Natural killer cell treated with Interleukin-12 subunit alpha and Interleukin-12 subunit beta and Interleukin-15 and Interleukin-18, amount 100 ng/mL, for 72 hours (primary cell): ENCODE measurements around the gene FRS2. TPM values are rescaled to one million over a fixed set of nuclear protein-coding genes. Genes with fewer than 3 reads are reported as not detected.

Experiments
- ATAC-seq, 2 donors: fragments of 150-1000 bp; cut with Tn5 transposase in 1 of 2; sonication (Bioruptor Pico), chemical (Tn5 transposase) in 1 of 2; 2 replicates each; pipeline ENCODE4 v1.10.0; 2021
- DNase-seq: peaks from one replicate; pipeline ENCODE4 v3.0.0; 2022; ENCODE audit warnings: low spot score
- H3K27ac Mint-ChIP-seq, 2 donors: 1 replicate in 1 of 2; 2 replicates in 1 of 2; pipeline ENCODE4 v1.8.0; 2022; ENCODE audit warnings: mixed read lengths in 2 of 2, mild to moderate bottlenecking in 1 of 2, moderate library complexity in 1 of 2
- H3K27me3 Mint-ChIP-seq, 2 donors: 1 replicate in 1 of 2; 2 replicates in 1 of 2; pipeline ENCODE4 v1.8.0; 2022; ENCODE audit warnings: mixed read lengths in 2 of 2
- H3K36me3 Mint-ChIP-seq: one replicate; pipeline ENCODE4 v1.8.0; 2022; ENCODE audit warnings: mixed read lengths
- H3K4me1 Mint-ChIP-seq, 2 donors: 1 replicate in 1 of 2; 2 replicates in 1 of 2; pipeline ENCODE4 v1.8.0; 2022; ENCODE audit warnings: low read depth in 2 of 2, mixed read lengths in 2 of 2, mild to moderate bottlenecking in 1 of 2
- H3K4me3 Mint-ChIP-seq: one replicate; pipeline ENCODE4 v1.8.0; 2022; ENCODE audit warnings: mixed read lengths
- H3K9me3 Mint-ChIP-seq: 2 replicates; pipeline ENCODE4 v1.8.0; 2022; ENCODE audit warnings: mixed read lengths
- total RNA-seq, 2 donors: library from RNA; stranded (reverse); gene quantifications; one replicate each; pipeline ENCODE4 v1.2.3, GENCODE V29; 2022

FRS2 gene
- total RNA-seq, 2 donors from 2014 or later: 15.2 to 17.6 TPM

DNA sequence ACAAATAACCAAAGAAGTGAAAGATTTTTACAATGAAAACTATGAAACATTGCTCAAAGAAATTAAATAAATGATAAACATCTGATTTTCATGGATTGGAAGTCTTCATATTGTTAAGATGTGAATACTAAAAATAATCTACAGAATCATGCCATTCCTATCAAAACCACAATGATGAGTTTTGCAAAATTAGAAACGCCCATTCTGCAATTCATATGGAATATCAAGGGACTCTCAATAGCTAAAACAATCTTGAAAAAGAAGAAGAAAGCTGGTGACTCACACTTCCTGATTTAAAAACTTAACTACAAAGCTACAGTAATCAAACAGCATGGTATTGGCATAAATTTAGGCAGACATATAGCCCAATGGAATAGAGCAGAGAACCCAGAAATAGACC is 74.9 kb downstream of the FRS2 start:
- Mint-ChIP-seq H3K4me1 (peaks cover 3 to 13% of the 10 kb centered on the region in 2 donors), H3K27ac (no peak overlapping the region), H3K27me3 (no peaks in the 10 kb centered on the region), H3K36me3 (peaks cover 13% of the 10 kb centered on the region), H3K4me3 (no peak overlapping the region), H3K9me3 (peaks cover 5% of the 10 kb centered on the region)
- DNase-seq (no peak), ATAC-seq (no peak)

DNA sequence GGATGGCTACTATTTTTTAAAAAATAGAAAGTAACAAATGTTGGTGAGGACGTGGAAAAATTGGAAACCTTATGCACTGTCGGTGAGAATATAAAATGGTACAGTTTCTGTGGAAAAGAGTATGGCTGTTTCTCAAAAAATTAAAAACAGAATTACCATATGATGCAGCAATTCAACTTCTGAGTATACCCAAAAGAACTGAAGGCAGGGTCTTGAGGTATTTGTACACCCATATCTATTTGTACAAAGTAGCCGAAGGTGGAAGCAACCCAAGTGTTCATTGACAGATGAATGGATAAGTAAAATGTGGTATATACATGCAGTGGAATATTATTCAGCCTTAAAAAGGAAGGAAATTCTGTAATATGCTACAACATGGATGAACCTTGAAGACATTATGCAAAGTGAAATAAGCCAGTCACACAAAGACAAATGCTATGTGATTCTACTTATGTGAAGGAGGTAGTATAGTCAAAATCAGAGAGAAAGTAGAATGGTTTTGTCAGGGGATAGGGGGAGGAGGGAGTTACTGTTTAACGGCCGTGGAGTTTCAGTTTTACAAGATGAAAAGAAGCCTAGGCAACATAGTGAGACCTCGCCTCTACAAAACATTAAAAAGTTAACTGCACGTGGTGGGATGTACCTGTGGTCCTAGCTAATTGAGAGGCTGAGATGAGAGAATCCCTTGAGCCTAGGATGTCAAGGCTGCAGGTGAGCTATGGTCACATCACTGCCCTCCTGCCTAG is 76.7 kb downstream of the FRS2 start:
- no peak overlapping the region for H3K27ac Mint-ChIP-seq
- peaks cover 13% of the 10 kb centered on the region for H3K36me3 Mint-ChIP-seq
- DNase-seq: no peak
- H3K4me3 Mint-ChIP-seq: no peak overlapping the region
- ATAC-seq: peak in 1 of 2 donors; percentile 84
- peaks cover 5% of the 10 kb centered on the region for H3K9me3 Mint-ChIP-seq
- no peaks in the 10 kb centered on the region for H3K27me3 Mint-ChIP-seq
- H3K4me1 Mint-ChIP-seq: peaks cover 0 to 13% of the 10 kb centered on the region in 2 donors

DNA sequence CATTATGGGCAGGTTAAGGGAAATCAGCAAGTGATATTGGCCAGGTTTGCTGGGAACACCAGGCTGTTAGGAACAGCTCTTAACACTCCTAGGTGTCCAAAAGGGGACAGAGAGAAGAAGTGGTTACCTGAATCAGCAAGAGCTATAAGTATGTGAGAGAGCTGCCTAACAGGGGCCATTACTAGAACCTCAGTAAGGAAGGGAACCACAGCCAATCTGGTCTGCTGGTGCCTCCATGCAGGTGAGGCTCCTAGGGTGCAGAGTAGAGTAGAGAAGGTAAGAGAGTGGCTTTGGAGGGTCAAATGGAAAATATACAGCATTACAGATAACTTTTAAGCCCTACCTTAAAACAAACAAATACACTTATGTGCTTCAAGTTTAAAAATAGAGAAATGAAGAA is 78.5 kb downstream of the FRS2 start:
- DNase-seq (no peak), ATAC-seq (no peak)
- Mint-ChIP-seq H3K27ac (no peak overlapping the region), H3K27me3 (no peaks in the 10 kb centered on the region), H3K9me3 (no peaks in the 10 kb centered on the region), H3K4me1 (peaks cover 0 to 8% of the 10 kb centered on the region in 2 donors), H3K36me3 (peaks cover 6% of the 10 kb centered on the region), H3K4me3 (no peak overlapping the region)

DNA sequence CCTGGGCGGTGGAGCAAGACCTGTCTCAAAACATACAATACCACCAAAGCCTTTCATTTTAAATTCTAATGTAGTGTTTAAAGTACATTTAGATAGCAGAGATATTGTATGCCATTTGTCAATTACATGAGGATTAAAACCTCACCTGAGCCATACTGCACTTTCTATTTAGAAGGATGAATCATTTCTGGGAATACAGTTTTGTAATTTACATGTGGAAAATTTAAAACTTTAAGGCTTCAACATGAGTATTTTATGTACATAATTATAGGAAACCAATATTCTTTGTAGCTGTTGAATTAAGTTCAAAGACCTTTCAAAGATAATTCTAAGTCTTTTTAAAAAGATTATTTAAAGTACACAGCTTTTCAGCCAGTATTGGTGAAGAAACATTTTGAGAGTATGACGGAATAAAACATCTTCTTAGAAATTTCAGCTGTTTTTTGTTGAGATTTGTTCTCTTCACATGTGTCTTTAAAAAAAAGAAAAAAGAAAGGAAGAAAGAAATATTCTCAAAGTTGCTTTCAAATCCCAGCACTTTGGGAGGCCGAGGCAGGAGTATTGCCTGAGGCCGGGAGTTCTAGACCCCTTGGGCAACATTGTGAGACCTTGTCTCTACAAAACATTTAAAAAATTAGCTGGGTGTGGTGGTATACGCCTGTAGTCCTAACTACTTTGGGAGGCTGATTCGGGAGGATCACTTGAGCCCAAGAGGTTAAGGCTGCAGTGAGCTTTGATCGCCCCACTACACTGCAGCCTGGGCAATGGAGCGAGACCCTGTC is 80.6 kb downstream of the FRS2 start:
- H3K4me1 Mint-ChIP-seq: peaks cover 0 to 8% of the 10 kb centered on the region in 2 donors
- no peaks in the 10 kb centered on the region for H3K9me3 Mint-ChIP-seq
- no peak overlapping the region for H3K27ac Mint-ChIP-seq
- H3K4me3 Mint-ChIP-seq: no peak overlapping the region
- no peaks in the 10 kb centered on the region for H3K27me3 Mint-ChIP-seq
- DNase-seq: no peak
- no peaks in the 10 kb centered on the region for H3K36me3 Mint-ChIP-seq
- no peak for ATAC-seq

DNA sequence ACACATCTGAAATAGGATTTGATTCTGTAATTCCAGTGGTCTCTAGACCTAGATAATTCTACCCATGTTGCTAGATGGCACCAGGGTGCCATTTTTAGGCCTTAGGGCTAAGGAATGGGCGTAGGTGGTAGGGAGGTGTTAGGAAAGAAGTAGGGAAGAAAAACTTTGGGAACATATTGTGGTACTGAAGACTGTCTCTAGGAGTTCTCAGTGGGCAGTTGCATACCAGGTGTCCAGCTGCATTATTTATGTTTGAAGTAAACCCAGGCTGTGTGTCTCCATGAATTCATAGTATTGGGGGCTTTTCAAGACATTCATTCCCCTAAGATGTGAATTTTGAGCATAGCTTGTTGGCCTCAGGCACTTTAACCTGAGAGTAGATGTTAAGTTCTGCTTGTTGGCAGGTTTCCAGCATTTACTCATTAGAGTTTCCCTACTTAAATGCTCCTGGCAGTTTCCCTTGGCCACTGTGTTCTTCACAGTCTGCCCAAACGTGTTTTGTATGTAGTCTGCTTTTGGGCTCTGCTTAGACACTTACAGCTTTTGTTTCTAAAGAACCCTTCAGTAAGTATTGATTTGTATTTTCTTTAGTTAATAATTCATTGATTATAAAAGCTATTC is 83.5 kb downstream of the FRS2 start:
- H3K4me3 Mint-ChIP-seq: no peak overlapping the region
- no peaks in the 10 kb centered on the region for H3K9me3 Mint-ChIP-seq
- H3K27ac Mint-ChIP-seq: no peak overlapping the region
- H3K36me3 Mint-ChIP-seq: no peaks in the 10 kb centered on the region
- H3K27me3 Mint-ChIP-seq: no peaks in the 10 kb centered on the region
- ATAC-seq: no peak
- H3K4me1 Mint-ChIP-seq: no peaks in the 10 kb centered on the region
- DNase-seq: no peak

DNA sequence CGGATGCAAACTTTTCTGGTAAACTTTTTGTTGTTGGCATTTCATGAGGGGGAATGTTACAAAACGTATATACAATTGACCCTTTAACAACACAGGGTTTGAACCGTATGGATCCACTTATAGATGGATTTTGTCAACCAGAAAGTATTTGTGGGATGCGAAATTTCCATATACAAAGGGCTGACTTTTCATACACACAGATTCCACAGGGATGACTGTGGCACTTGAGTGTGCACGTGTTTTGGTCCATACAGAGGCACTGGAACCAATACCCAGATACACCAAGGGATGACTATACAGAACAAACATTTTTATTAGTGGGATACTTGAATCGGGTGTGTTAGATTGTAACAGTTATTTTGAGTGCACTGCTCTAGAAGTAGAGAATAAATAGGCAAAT is 85.3 kb downstream of the FRS2 start:
- Mint-ChIP-seq H3K9me3 (no peaks in the 10 kb centered on the region), H3K4me1 (no peaks in the 10 kb centered on the region), H3K27ac (no peak overlapping the region), H3K27me3 (no peaks in the 10 kb centered on the region), H3K36me3 (no peaks in the 10 kb centered on the region), H3K4me3 (no peak overlapping the region)
- no peak for ATAC-seq
- no peak for DNase-seq

DNA sequence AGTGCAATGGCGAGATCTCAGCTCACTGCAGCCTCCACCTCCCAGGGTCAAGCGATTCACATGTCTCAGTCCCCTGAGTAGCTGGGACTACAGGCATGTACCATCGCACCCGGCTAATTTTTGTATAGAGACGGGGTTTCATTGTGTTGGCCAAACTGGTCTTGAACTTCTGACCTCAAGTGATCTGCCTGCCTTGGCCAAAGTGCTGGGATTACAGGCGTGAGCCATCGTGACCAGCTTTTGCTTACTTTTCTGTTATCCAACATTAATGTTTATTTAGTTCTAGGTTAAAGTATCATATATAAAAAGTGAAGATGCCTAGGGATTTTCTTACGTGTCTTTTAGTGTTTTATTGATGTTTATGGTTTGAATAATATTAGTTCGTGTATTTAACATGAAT is 86.2 kb downstream of the FRS2 start:
- Mint-ChIP-seq H3K4me3 (no peak overlapping the region), H3K36me3 (no peaks in the 10 kb centered on the region), H3K9me3 (no peaks in the 10 kb centered on the region), H3K4me1 (no peaks in the 10 kb centered on the region), H3K27me3 (no peaks in the 10 kb centered on the region), H3K27ac (no peak overlapping the region)
- DNase-seq (no peak), ATAC-seq (no peak)

DNA sequence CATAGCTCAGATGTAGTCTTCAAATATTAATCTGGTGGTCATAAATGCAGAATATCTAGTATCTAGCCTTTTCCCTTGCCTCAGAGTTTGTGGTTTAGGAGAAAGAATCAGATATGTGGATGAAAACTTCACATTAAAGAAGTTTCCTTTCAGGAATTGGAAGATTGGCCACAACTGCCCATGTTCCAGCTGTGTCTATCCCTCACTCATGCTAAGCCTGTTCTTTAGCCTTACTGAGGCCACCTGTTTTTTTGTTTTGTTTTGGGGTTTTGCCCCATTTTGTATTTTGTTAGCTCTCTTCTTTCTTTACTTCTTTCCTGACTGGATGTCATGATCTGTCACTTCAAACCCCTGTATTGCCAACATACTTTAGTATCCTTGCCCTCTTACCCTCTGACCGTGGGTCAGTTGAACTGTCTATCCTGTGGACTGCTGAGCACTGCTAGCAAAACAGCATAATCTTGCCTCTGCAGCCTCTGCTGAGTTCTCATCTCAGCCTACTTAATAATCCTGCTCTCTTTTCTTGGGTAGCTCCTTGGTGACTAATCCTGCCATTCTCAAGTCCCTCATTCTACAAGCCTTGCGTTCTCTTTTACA is 93.1 kb downstream of the FRS2 start:
- Mint-ChIP-seq H3K9me3 (no peaks in the 10 kb centered on the region), H3K27ac (no peak overlapping the region), H3K36me3 (no peaks in the 10 kb centered on the region), H3K27me3 (no peaks in the 10 kb centered on the region), H3K4me1 (peaks cover 0 to 3% of the 10 kb centered on the region in 2 donors), H3K4me3 (no peak overlapping the region)
- DNase-seq: no peak
- no peak for ATAC-seq

DNA sequence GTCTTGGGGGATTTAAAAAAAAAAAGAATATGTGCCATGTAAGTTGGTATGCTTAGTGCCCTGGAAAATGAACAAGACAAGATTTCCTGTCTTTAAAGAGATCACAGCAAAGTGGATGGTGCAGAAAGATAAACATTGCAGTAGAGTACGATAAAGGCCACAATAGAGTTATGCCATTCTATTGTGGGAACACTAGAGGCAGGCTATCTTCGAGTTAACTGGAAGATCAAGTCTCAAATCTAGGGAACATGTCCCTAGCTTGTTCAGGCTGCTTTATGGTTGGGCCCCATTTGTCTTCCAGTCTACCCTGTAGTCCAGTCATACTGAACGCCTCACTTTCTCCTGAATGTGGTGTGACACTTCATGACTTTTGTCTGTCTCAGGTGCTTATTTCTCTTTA is 96.4 kb downstream of the FRS2 start:
- no peaks in the 10 kb centered on the region for H3K27me3 Mint-ChIP-seq
- H3K36me3 Mint-ChIP-seq: peaks cover 7% of the 10 kb centered on the region
- H3K27ac Mint-ChIP-seq: no peak overlapping the region
- ATAC-seq (no peak), DNase-seq (no peak)
- no peak overlapping the region for H3K4me3 Mint-ChIP-seq
- no peaks in the 10 kb centered on the region for H3K9me3 Mint-ChIP-seq
- peaks cover 0 to 1% of the 10 kb centered on the region in 2 donors for H3K4me1 Mint-ChIP-seq

DNA sequence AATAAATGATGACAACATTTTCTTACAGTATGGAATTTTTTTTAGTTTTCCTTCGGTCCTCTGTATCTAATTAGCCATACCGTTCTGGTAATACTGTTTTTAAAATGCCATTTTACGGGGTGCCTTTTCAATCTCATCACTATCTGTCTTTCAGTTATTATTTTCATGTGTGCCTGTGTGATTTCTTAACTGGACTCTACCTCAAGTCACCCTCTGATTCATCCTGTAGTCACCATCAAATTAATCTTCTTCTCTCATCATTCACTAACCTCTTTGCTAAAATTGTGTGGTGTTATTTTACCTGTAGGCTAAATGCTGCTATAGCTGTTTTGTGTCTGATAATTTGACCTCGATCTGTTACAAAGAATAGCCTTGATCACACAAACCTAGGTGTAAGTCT is 99.0 kb downstream of the FRS2 start:
- peak overlapping the region in 1 of 2 donors; percentile 13 for H3K27ac Mint-ChIP-seq
- ATAC-seq: no peak
- no peak overlapping the region for H3K4me3 Mint-ChIP-seq
- DNase-seq: no peak
- H3K27me3 Mint-ChIP-seq: no peaks in the 10 kb centered on the region
- no peaks in the 10 kb centered on the region for H3K4me1 Mint-ChIP-seq
- H3K9me3 Mint-ChIP-seq: no peaks in the 10 kb centered on the region
- H3K36me3 Mint-ChIP-seq: peaks cover 12% of the 10 kb centered on the region

DNA sequence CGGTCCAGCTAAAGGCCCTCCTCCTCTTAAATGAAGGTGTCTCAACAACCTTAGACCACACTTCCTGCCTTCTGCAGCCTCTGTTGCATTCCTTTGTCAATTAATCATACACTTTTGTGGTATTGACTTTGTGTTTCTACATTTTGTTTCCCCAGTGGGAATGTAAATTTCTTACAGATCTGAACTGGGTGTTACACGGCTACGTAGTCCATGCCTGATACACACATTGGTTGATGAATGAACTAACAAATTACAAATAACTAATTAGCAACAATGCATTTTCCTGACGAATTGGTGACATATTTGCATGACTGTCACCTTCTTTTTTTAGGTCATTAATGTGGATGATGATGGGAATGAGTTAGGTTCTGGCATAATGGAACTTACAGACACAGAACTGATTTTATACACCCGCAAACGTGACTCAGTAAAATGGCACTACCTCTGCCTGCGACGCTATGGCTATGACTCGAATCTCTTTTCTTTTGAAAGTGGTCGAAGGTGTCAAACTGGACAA is 99.9 kb downstream of the FRS2 start:
- no peak overlapping the region for H3K4me3 Mint-ChIP-seq
- ATAC-seq: no peak
- H3K36me3 Mint-ChIP-seq: peaks cover 13% of the 10 kb centered on the region
- H3K27ac Mint-ChIP-seq: peak overlapping the region in 1 of 2 donors; percentile 13
- no peaks in the 10 kb centered on the region for H3K27me3 Mint-ChIP-seq
- H3K4me1 Mint-ChIP-seq: no peaks in the 10 kb centered on the region
- no peak for DNase-seq
- H3K9me3 Mint-ChIP-seq: no peaks in the 10 kb centered on the region

DNA sequence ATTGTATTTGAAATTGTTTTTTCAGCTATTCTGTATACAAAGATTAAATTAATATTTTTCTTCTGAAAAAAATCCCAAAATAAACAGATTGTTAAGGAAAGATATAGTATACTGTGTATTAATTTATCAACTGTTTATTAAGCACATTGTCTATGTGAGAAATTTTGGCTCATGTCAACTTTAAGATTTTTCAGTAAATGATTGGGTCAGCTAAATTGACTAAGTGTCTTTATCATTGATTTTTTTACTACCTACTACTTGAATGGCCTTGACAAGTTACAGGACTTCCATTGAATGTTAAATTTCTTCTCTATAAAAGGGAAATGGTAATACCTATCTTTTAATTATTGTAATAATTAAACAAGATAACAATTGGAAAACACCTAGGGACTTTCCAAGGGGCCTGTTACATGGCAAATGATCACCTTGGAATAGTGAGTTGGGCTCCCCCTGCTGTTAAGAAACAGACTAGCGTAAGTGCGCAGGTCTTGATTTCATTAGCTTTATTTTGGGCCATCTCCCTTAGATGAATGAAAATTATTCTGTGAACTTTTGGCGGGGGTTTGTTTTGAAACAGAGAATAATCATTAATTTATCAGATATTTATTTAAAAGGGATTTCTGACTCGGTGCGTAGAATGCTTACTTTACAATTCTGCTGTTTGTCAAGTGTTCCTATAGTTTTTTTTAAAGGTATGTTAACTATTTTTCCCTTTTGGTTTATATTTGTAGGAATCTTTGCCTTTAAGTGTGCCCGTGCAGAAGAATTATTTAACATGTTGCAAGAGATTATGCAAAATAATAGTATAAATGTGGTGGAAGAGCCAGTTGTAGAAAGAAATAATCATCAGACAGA is 100.6 kb downstream of the FRS2 start:
- H3K4me3 Mint-ChIP-seq: no peak overlapping the region
- no peaks in the 10 kb centered on the region for H3K9me3 Mint-ChIP-seq
- DNase-seq: no peak
- H3K27ac Mint-ChIP-seq: no peak overlapping the region
- peaks cover 13% of the 10 kb centered on the region for H3K36me3 Mint-ChIP-seq
- no peaks in the 10 kb centered on the region for H3K27me3 Mint-ChIP-seq
- H3K4me1 Mint-ChIP-seq: no peaks in the 10 kb centered on the region
- peak; percentile 66 to 69 for ATAC-seq

DNA sequence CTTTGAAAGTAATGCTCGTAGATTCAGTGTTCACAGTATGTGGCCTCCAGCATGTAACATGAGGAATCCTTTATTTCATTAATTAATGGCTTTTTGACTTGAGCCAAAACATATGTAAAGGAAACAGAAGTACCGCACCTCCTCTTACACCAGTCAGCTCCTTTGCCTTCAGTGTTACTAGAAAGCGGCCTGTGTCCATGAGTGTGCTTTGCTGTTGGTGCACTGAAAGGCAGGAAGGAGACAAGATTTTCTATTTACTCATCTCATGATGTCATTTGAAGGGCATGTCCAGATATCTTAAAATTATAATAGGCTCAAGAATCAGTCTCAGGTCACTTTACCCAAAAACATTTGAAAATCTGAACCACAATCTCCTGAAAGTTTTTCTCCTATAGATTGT is 105.2 kb downstream of the FRS2 start:
- DNase-seq: no peak
- Mint-ChIP-seq H3K27ac (no peak overlapping the region), H3K4me1 (peaks cover 4 to 6% of the 10 kb centered on the region in 2 donors), H3K36me3 (peaks cover 13% of the 10 kb centered on the region), H3K9me3 (no peaks in the 10 kb centered on the region), H3K4me3 (no peak overlapping the region), H3K27me3 (no peaks in the 10 kb centered on the region)
- ATAC-seq: no peak
